GM21360 (cell line): Measurements from ENCODE around the gene FAM53B.

Source experiments
- ATAC-seq: cut with Tn5 transposase; IDR thresholded peaks from one replicate; pipeline ENCODE4 v1.9.1; 2021; ENCODE audit warnings: mild to moderate bottlenecking, moderate library complexity; ENCODE audit not compliant: unreplicated experiment

Gene FAM53B

GRCh38 chr10:124602121-124602561, 142.0 kb downstream of the FAM53B start:
- ATAC-seq = no peak

- no peak for ATAC-seq
Observed at GRCh38 chr10:124601431-124602120, 142.6 kb downstream of the FAM53B start.

GRCh38 chr10:124601016-124601415, 143.2 kb downstream of the FAM53B start:
- ATAC-seq = no peak

GRCh38 chr10:124600051-124600880, 143.9 kb downstream of the FAM53B start:
- ATAC-seq = no peak

GRCh38 chr10:124599588-124600050, 144.6 kb downstream of the FAM53B start:
- no peak for ATAC-seq

GRCh38 chr10:124598773-124599587, 145.2 kb downstream of the FAM53B start:
- ATAC-seq = no peak

GRCh38 chr10:124598196-124598595, 146.0 kb downstream of the FAM53B start:
- no peak for ATAC-seq

GRCh38 chr10:124597846-124598165, 146.4 kb downstream of the FAM53B start:
- ATAC-seq = no peak

- no peak for ATAC-seq
Observed at GRCh38 chr10:124596962-124597845, 147.0 kb downstream of the FAM53B start.

- ATAC-seq = no peak
Observed at GRCh38 chr10:124596116-124596785, 147.9 kb downstream of the FAM53B start.

- ATAC-seq = no peak
Observed at GRCh38 chr10:124595143-124595883, 148.9 kb downstream of the FAM53B start.

- no peak for ATAC-seq
Observed at GRCh38 chr10:124594240-124594639, 149.9 kb downstream of the FAM53B start.

GRCh38 chr10:124593431-124593985, 150.7 kb downstream of the FAM53B start:
- ATAC-seq = no peak

- ATAC-seq = no peak
Observed at GRCh38 chr10:124592736-124593430, 151.3 kb downstream of the FAM53B start.

GRCh38 chr10:124592101-124592500, 152.1 kb downstream of the FAM53B start:
- no peak for ATAC-seq

- ATAC-seq = no peak
Observed at GRCh38 chr10:124591123-124591495, 153.1 kb downstream of the FAM53B start.

- no peak for ATAC-seq
Observed at GRCh38 chr10:124590216-124591122, 153.7 kb downstream of the FAM53B start.
